Choroid plexus epithelial cell (primary cell): Measurements from ENCODE around the gene LPAR3.
A peak's percentile ranks its signal among the peaks of the same experiment; 100 is the strongest.

Experiments used
- DNase-seq: peaks from one replicate; pipeline ENCODE4 v3.0.0-alpha.2; 2010; ENCODE audit warnings: low read depth
- H3K4me3 ChIP-seq: 2 replicates; pipeline ENCODE4 v1.5.1; 2011; ENCODE audit warnings: low read depth, mild to moderate bottlenecking, control low read depth, low read length, moderate library complexity
- TF ChIP-seq, protein P1 (sequence below): conservative IDR thresholded peaks from 2 replicates; pipeline ENCODE4 v1.5.1; 2011; ENCODE audit warnings: low read depth, mild to moderate bottlenecking, control low read depth, inconsistent platforms, low read length, moderate library complexity

The LPAR3 gene

DNA sequence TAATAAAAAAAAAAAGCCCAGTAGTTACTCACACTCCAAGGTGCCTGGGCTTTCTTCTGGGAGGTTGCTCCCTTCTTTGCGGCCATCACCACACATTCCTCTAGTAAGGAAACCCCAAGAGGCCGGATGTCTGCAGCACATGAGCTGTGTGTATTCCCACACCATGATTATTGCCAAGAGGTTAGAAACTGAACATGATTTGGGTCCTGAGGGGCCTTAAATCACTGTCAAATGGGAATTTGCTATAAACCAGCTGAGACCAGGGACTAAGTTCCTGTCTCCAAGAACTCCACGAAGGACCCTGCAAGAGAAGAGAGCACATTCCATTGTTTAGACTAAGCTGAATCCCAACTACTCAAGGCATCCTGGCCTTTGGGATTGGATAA lies 117.5 kb downstream of the LPAR3 start:
- no peak for DNase-seq
- H3K4me3 ChIP-seq, result no peak overlapping the region
- TF ChIP-seq, protein P1, sequence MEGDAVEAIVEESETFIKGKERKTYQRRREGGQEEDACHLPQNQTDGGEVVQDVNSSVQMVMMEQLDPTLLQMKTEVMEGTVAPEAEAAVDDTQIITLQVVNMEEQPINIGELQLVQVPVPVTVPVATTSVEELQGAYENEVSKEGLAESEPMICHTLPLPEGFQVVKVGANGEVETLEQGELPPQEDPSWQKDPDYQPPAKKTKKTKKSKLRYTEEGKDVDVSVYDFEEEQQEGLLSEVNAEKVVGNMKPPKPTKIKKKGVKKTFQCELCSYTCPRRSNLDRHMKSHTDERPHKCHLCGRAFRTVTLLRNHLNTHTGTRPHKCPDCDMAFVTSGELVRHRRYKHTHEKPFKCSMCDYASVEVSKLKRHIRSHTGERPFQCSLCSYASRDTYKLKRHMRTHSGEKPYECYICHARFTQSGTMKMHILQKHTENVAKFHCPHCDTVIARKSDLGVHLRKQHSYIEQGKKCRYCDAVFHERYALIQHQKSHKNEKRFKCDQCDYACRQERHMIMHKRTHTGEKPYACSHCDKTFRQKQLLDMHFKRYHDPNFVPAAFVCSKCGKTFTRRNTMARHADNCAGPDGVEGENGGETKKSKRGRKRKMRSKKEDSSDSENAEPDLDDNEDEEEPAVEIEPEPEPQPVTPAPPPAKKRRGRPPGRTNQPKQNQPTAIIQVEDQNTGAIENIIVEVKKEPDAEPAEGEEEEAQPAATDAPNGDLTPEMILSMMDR, result no peak

DNA sequence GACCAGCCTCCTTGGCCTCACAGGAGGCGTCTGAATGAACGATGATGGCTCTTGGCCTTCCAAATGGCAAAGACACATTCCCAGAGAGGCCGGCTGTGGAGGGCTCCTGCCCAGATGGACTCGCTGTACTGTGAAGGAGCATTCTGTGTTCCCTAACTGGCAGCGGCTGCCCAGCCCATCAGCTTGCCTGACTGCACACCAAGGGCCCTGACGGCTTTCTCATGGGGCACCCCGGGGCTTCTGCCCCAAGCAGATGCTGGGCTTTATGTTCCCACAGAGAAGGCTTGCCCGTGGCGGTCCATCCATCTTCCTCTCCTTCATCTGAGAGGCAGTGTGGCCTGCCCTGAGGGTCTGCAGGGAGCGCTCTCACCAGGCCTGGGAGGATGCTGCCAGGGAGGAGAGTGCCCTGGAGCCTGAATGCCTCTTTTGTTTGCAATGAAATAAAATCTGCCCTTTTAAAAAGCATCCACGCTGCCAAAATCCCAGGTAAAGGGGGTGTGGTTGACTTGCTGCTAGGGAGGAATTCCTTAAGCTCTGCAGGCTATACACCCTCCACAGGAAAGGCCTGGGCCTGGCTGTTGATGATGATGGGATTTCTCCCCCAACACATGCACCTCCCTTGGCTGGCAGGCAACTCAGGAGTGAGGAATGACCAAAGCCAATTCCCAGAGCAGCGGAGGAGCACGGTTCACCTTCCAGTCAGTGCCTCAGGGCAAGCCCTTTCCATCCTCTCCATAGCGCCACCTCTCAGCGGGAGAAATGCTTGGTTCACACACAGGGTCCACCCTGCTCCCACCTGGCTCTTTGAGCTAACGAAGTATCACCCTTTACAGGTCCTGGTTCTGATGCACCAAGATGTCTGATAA lies 118.1 kb downstream of the LPAR3 start:
- TF ChIP-seq, protein P1, result no peak
- no peak overlapping the region for H3K4me3 ChIP-seq
- DNase-seq, result no peak

DNA sequence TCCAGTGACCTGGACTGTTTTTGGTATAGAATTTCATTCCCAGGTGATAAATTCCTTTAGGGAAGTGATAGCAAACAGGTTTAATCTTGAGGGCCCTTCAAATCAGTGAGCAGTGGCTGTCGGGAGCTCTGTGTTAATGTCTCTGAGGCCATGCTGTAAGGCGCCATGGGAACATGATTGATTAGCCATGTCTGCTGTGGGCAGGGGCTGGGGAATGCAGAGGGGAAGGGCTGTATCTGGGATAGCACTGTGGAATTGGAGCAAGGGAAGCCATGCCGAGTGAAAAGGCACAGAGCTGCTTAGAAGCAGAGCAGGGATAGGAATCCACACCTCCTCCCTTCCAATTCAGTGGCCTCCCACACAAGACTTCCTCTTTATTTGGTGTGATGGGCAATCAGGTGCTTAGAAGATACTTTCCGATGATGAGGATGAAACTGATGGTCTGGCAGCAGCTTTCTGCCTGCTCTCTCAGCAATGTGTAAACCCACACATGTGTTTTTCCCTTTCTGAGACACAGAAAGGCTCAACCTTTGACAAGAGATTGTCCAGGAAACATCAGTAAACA lies 119.0 kb downstream of the LPAR3 start:
- no peak for DNase-seq
- TF ChIP-seq, protein P1, result no peak
- H3K4me3 ChIP-seq, result no peak overlapping the region

DNA sequence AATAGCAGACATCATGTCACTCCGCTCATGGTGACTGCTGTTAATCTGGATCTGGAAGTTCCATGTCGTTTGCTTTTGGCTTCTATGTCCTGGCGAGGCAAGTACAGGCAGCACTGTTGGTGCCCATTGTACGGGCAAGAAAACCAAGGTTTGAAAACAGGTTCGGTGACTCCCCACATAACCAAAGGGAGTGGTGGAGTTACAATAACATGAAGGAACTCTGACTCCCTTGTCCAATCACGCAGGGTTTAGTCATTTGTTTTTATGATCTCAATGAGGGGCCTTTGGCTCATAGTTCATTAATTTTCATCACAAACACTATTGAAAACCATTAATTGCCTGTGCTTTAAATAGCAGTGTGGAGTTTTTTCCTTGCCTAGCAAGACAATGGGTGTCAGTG lies 119.8 kb downstream of the LPAR3 start:
- DNase-seq, result no peak
- TF ChIP-seq, protein P1, result no peak

DNA sequence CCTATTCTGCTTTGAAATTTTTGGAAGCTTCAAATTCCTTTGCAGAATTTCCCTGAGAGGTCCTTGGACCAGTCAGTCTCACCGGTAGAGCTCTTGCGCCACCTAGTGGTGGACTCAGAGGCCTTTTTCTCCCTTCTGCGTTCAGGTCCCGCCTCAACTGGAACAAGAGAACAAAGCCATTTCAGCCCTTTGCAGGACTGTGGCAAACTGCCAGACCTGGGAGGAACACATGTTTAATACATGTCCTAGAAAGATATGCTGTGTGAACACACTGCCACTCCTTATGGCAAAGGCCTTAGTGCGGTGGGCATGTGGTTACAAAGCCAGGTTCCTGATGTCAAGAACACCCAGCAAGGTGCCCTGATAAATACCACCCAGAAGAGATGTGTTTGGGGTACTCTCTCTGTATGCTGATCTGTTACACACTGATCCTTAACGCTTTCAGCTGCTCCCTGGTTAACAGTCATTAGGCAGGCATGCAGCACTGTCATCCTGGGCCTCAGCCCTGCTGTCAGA lies 120.5 kb downstream of the LPAR3 start:
- H3K4me3 ChIP-seq, result no peak overlapping the region
- TF ChIP-seq, protein P1, result peak; percentile 98
- DNase-seq, result peak; percentile 89

More for the DNA sequence above, 119.8 kb downstream of the LPAR3 start:
- no peak overlapping the region for H3K4me3 ChIP-seq

DNA sequence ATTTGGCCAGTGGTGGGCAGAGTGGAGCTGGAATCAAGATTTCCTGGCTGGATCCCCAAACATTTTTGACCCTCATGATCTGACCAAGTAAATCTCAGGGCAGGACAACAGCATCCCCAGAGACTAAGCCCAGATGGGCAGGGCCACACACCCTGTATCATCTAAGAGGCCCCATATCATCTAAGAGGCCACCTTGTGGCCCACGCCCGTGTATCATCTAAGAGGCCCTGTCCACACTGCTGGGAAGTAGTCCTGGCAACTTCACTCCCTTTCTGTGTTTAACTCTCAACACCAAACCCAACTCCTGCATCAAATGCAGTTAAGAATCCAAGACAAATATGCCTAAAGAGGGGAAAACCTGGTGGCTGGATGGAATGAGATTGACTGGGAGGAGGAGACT lies 121.1 kb downstream of the LPAR3 start:
- TF ChIP-seq, protein P1, result peak; percentile 21
- H3K4me3 ChIP-seq, result no peak overlapping the region
- DNase-seq, result no peak
